GM21717 (cell line): ENCODE results near the gene SIAH1.
"Not testable (repeated sequence)": the region's sequence is repeated elsewhere in the genome, so short reads cannot be mapped to it uniquely, and the experiment has no call there.

ENCODE experiments used
- ATAC-seq: cut with Tn5 transposase; IDR thresholded peaks from one replicate; pipeline ENCODE4 v1.9.1; 2021; ENCODE audit warnings: mild to moderate bottlenecking, moderate library complexity; ENCODE audit not compliant: unreplicated experiment

SIAH1 gene

DNA sequence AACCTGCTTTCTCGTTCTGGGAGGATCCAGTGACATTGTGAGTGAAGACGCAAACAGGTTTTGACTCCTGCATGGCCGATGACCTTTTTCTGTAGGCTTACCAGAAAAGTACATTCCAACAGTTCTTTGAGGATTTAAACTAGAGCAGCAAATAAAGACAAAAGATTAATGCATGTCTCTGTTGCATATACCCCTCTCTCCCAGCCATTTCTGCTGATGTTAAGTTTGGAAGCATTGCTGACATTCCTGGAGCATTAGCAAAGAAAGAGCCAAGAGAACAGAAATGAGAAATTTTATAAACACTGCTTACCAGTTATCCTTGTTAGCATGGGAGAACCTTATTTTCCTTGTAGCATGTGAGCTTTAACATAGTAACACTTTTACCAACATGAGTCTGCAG, 49.3 kb downstream of the SIAH1 start:
- ATAC-seq = no peak

DNA sequence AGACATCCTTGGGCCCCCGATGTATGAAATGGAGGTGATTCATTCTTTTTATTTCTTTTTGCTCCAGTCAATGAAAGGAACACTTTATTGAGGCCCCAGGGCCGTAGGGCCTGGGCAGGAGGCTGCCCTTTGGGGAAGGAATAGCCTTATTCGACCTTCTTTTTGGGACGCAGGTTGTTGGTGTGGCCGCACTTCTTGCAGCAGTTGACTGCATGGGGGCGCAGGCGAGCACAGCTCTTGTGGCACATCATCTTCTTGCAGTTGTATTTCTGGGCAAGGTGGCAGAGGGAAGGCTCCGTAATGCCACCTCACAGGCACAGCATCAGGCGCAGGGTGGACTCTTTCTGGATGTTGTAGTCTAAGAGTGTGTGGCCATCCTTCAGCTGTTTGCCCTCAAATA, 50.9 kb downstream of the SIAH1 start:
- ATAC-seq = no peak

DNA sequence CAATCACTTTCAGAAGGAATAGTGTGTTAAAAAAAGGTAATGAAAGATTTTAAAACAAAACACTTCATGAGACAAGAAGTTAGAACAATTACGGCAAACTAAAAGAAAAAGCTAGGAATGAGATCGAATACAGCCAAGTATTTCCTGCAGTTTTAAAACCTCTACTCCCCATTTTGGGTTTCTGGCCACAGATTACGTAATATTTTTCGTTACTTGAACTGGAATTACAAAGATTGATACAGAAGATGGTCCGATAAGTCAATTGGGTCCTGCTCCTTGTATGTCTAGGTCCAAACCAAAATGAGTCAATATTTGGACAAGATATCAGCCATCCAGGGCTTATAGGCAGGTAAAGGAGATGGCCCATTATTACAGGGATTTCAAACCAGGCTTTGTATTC, 52.2 kb downstream of the SIAH1 start:
- ATAC-seq = no peak

DNA sequence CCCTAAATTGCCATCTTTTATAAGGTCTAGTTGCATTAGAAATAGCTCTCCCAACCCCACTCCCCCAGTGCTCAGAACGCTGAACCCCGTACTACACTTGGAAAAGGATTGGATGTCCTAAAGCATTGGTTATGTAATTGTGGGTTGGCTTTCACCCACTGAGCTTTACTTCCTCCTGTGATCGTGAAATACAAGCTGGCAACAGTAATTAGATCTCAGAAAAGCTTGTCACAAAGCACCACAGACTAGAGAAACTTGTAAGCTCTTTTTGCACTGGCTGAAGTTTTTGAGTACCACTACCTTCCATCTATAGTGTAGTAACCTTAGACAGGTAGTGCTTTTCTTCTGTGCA, 54.4 kb downstream of the SIAH1 start:
- no peak for ATAC-seq

DNA sequence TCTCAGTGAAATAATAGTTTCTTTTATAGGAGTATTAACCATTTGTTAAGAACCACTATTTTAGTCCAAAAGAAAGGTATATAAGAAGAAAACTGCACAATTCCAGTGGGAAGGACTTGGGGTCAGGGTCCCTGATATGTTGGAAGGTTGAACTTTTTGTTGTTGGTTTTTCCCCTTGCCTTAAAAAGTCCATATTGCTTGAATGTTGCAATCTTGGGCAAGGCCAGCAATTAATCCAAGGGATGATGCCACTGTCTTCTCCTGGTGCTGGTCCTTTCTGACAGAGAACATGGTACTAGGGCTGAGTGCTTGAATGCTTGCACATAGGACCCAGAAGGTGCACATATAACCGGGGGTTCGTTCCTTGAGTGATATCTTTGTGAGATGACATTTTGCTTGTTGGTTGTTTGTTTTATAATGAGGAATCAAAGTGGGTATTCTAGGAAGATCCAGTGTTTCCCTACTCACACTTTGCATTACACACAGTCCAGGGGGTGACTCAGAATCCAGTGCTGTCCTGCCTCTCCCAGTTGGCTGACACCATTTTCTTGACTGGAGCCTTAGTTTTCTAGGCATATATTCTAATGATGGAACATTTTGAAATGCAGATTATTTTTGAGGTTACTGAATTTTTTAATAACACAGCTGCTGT, 54.9 kb downstream of the SIAH1 start:
- ATAC-seq = no peak

DNA sequence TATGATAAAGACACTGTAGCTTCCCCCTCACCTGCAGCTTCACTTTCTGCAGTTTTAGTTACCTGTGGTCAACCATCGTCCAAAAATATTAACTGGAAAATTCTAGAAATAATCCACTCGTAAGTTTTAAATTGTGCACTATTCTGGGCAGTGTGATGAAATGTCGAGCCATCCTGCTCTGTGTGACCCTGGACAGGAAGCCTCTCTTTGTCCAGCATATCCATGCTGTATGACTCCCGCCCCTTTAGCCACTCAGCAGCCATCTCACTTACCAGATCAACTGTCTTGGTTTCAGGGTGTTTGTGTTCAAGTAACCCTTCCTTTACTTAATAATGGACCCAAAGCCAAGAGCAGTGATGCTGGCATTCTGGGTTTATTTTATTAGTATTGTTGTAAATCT, 56.1 kb downstream of the SIAH1 start:
- no peak for ATAC-seq

DNA sequence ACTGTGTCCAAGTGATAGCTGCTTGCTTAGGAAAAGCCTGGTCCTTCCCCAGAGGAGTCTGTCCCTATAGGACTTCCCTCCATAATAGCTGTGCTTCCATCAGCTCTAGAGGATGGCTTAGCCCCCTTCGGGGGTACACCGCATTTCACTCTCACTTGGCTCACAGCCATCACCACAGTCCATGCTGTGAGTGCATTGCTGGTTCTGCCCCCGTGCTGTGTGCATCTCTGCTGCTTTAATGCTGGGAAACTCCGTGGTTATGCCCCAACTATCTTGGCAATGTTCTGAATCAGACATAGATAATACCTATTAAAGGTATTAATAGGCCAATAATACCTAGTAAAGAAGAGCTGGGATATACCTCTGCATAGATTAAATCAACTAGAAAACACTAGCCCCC, 58.3 kb downstream of the SIAH1 start:
- no peak for ATAC-seq

DNA sequence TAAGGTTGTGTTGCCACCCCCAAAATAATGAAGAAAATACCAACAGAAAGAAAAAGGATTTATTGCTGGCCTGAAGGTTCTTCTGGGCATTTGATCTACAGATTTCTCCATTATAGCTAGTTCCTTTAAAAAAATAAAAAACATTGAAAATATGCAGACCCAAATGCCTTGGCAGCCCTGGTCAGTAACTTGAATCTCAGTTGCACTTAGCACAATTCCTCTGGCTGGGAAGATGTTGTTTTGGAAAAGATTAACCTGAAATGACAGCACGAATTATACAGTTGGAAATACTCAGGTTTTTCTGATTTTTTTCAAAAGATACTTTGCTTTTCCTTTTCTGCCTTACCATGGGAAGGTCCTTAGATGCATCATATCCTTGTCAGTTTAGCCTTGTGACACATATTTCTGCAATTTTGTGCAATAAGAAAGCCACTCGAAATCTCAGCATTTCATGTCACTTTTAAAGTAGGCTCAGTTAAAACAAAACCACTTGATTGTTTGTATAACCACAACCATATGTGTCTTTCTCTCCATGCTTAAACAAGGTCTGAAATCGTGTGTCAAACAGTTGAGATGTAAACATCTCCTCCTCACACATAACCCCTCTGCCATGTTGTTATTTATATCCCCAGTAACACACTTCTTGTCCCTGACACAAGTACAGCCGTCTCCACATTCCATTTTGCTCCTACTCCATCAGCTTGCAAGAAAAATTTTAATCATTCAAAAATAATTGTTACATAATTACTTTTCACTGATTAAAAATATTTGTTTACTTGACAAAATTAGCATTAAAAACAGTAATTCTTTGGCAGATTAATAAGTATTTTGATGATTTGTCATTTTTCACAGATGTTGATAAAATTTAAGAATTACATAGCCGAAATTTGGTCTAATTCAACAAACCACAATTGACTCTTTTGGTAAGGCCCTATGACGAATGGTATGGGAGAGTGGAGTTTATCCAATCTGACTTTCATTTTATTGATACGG, 61.1 kb downstream of the SIAH1 start:
- ATAC-seq = no peak

DNA sequence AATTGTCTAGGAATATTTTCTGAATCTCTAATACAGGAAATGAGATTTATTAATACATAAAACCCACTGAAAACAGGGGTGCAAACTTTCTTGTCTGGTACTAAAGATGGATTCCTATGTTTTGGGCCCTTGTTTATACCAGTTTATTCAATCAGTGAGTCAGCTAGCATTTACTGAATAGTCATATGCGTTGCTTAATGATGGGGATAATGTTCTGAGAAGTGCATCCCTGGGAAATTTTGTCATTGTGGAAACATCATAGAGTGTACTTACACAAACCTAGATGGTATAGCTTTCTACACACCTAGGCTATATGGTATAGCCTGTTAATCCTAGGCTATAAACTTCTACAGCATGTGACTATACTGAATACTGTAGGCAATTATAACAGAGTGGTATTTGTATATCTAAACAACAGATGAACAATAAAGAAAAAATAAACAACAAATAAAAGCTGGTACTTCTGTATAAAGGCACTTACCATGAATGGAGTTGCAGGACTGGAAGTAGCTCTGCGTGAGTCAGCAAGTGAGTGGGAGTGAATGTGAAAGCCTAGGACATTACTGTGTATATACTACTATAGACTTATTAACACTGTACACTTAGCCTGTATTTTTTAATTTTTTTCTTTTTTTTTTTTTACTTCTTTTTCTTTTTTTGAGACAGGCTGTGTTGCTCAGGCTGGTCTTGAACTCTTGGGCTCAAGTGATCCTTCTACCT, 63.7 kb downstream of the SIAH1 start:
- no peak for ATAC-seq

DNA sequence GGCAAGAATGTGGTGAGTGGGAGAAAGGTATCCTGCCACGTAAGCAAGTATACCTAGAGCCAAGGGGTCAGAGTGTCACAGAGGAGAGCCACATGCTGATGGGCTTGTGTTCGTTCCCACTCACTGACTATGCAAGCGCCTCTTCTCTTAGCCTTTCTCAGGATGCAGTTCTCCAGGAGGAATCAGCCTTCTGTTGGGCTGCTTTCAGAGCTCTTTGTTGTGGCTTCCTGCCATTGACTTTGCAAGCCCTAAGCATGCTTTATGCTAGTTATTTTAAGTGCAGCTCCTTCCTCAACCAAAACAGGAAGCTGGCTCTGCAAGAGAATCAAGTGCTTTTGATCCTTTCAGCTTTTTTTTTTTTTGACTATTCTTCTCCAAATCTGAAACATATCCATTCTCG, 66.6 kb downstream of the SIAH1 start:
- ATAC-seq = no peak

DNA sequence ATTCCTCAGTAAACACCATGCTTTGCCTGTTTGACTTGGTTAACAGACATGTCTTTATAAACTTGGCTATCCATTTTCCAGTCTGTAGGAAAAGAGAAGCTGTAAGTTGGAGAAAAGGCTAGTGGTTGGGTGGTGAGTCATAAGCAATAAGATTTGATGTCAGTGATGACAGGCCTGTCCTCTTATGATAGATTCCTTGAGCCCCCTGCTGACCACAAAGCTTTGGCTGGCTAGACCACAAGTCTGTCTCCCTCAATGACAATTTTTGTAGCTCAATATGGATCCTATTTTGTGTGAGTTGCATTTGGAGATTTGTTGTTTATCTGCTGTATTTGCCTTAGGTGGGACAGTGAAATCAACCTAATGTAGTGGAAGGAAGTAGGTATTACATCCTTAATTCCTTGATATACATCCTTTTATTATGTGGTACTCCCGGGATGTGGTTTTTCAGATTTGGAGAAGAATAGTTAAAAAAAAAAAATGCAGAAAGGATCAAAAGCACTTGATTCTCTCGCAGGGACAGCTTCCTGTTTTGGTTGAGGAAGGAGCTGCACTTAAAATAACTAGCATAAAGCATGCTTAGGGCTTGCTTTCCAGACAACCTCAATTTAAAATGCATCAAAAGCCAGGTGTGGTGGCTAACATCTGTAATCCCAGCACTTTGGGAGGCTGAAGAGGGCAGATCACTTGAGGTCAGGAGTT, 67.4 kb downstream of the SIAH1 start:
- no peak for ATAC-seq

DNA sequence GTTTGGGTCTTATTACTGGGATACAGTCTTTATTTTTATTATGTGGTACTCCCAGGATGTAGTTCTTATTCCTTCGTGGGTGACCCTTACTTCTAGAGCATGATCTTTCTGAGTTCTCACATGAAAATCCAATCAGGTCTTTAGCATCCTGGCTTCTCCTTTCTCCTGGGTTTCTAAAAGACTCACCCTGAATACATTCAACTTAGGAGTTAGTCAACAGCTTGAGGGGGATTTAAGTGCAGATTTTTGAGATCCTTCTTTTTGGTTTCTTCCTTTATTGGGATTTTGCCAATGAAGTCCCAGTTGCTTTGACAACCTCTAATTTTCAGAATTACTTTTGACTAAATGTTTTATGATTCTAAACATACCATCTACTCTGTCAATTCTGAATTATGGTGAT, 68.2 kb downstream of the SIAH1 start:
- ATAC-seq = no peak

DNA sequence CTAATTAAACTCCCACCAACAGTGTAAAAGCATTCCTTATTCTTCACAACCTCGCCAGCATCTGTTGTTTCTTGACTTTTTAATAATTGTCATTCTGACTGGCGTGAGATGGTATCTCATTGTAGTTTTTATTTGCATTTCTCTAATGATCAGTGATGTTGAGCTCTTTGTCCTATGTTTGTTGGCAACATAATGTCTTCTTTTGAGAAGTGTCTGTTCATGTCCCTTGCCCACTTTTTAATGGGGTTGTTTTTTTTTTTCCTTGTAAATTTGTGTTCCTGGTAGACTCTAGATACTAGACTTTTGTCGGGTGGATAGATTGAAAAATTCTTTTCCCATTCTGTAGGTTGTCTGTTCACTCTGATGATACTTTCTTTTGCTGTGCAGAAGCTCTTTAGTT, 71.3 kb downstream of the SIAH1 start:
- not testable (repeated sequence) for ATAC-seq

DNA sequence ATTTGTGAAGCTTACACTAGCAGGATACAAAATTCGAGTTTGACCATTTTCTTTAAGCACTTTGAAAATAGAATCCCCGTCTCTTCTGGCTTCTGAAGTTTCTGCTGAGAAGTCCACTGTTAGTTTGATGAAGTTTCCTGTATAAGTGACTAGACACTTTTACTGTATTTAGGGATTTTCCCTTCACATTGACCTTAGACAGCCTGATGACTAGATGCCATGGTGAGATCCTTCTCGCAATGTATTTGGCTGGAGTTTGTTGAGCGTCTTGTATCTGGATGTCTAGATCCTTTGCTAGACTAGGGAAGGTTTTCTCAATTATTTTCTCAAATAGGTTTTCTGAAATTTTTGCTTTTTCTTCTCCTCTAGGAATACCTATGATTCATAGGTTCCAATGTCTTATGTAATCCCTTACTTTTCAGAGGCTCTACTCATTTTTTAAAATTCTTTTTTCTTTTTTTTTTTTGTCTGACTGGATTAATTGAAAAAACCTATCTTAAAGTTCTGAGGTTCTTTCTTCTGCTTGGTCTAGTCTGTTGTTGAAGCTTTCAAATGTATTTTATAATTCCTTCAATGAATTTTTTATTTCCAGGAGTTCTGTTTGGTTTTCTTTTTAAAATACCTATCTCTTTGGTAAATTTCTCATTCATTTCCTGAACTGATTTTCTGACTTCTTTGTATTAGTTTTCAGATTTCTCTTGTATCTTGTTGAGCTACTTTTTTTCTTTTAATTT, 74.1 kb downstream of the SIAH1 start:
- no peak for ATAC-seq
